HepG2 (cell line): ENCODE results near the gene UBTF. TPM values are rescaled to one million over a fixed set of nuclear protein-coding genes. Genes with fewer than 3 reads are reported as not detected.

Experiments used
- HMGXB4 ChIP-seq, 2 experiments: sonication (generic) in 1 of 2; formaldehyde crosslinking in 1 of 2; IDR thresholded peaks; 2 replicates each; pipeline versions ENCODE4 v1.4.0 to v1.6.1; 2018 to 2020; ENCODE audit warnings: missing genetic modification reagents in 2 of 2, borderline replicate concordance in 1 of 2, low read depth in 1 of 2, mild to moderate bottlenecking in 1 of 2, missing biosample characterization in 1 of 2
- IRF1 ChIP-seq: sonication (generic); formaldehyde crosslinking; IDR thresholded peaks from 2 replicates; pipeline ENCODE4 v1.4.0; 2020; ENCODE audit warnings: low read depth, mild to moderate bottlenecking, missing genetic modification reagents
- IRF9 ChIP-seq: sonication (generic); formaldehyde crosslinking; IDR thresholded peaks from 2 replicates; pipeline ENCODE4 v1.8.0; 2022; ENCODE audit warnings: missing genetic modification reagents, mild to moderate bottlenecking, borderline replicate concordance
- POLR2A ChIP-seq, 2 experiments: IDR thresholded peaks; 2 replicates each; pipeline ENCODE4 v1.6.1; 2011; ENCODE audit warnings: low read depth in 2 of 2, low read length in 2 of 2, mild to moderate bottlenecking in 1 of 2, moderate library complexity in 1 of 2; ENCODE audit not compliant: insufficient read depth in 1 of 2
- POLR2AphosphoS2 ChIP-seq: IDR thresholded peaks from 2 replicates; pipeline ENCODE4 v1.6.1; 2011; ENCODE audit warnings: low read depth, low read length, improper control_type of control experiment
- POLR2AphosphoS5 ChIP-seq: IDR thresholded peaks from 2 replicates; pipeline ENCODE4 v1.6.1; 2012; ENCODE audit warnings: low read depth, low read length
- RBFOX2 ChIP-seq: fragments of 200-400 bp; formaldehyde crosslinking; IDR thresholded peaks from 2 replicates; pipeline ENCODE4 v1.6.1; 2017; ENCODE audit warnings: low read depth, mild to moderate bottlenecking, low read length
- RFXAP ChIP-seq: sonication (generic); formaldehyde crosslinking; IDR thresholded peaks from 2 replicates; pipeline ENCODE4 v1.4.0; 2020; ENCODE audit warnings: missing genetic modification reagents, borderline replicate concordance
- SSRP1 ChIP-seq: IDR thresholded peaks from 2 replicates; pipeline ENCODE4 v1.6.1; 2016; ENCODE audit warnings: control low read depth
- TAF1 ChIP-seq: sonication (generic); formaldehyde crosslinking; IDR thresholded peaks from 2 replicates; pipeline ENCODE4 v1.4.0; 2020; ENCODE audit warnings: missing genetic modification reagents
- TEF ChIP-seq: sonication (generic); formaldehyde crosslinking; IDR thresholded peaks from 2 replicates; pipeline ENCODE4 v1.5.0; 2020; ENCODE audit warnings: missing genetic modification reagents
- ZBED4 ChIP-seq: sonication (generic); formaldehyde crosslinking; IDR thresholded peaks from 2 replicates; pipeline ENCODE4 v1.4.0; 2020; ENCODE audit warnings: missing genetic modification reagents, borderline replicate concordance
- ZFP36L1 ChIP-seq: sonication (generic); formaldehyde crosslinking; IDR thresholded peaks from 2 replicates; pipeline ENCODE4 v1.8.0; 2022; ENCODE audit warnings: mild to moderate bottlenecking, missing genetic modification reagents, moderate library complexity
- ZNF317 ChIP-seq: sonication (generic); formaldehyde crosslinking; IDR thresholded peaks from 2 replicates; pipeline ENCODE4 v1.5.0; 2020; ENCODE audit warnings: mild to moderate bottlenecking, missing genetic modification reagents
- ZNF709 ChIP-seq: sonication (generic); formaldehyde crosslinking; IDR thresholded peaks from 2 replicates; pipeline ENCODE4 v1.5.0; 2020; ENCODE audit warnings: mild to moderate bottlenecking, missing genetic modification reagents
- ZNF772 ChIP-seq: sonication (generic); formaldehyde crosslinking; IDR thresholded peaks from 2 replicates; pipeline ENCODE4 v1.5.0; 2020; ENCODE audit warnings: mild to moderate bottlenecking, missing genetic modification reagents
- ZXDC ChIP-seq: sonication (generic); formaldehyde crosslinking; IDR thresholded peaks from 2 replicates; pipeline ENCODE4 v1.5.0; 2020; ENCODE audit warnings: mild to moderate bottlenecking, missing genetic modification reagents
- polyA plus RNA-seq, 8 experiments: library from polyadenylated mRNA; depleted of rRNA in 3 of 8; stranded (reverse) in 7 of 8; unstranded in 1 of 8; fragments of >200 nt; fragmentation: Illumina TruSeq in 4 of 8; extraction: Trizol in 4 of 8; gene quantifications; 2 replicates each; pipeline versions ENCODE4 v1.2.1 to v1.2.3, GENCODE V29; 2011 to 2016; ENCODE audit warnings: low read depth in 4 of 8, missing spikeins in 1 of 8, mixed read lengths in 1 of 8; ENCODE audit not compliant: insufficient read depth in 1 of 8
- total RNA-seq, 5 experiments: library from RNA; depleted of rRNA; stranded (reverse); fragments of >200 nt; fragmentation: Illumina TruSeq; extraction: Trizol; gene quantifications; 2 replicates each; pipeline ENCODE4 v1.2.3, GENCODE V29; 2016; ENCODE audit warnings: low read depth in 1 of 5

The UBTF gene
- total and polyA plus RNA-seq, 2 of the 13 experiments (the other 11 are each of a cell fraction or from before 2014, with no cell fraction given): 15.2 to 60.9 TPM

GRCh38 chr17:44170499-44171201 lies 48.8 kb downstream of the UBTF start, which contains the start of gene ASB16 (continued):
- TF ChIP-seq HMGXB4 (CRISPR knock-in tag; IDR thresholded peaks at IDR 0.05; ENCODE audit: borderline replicate concordance in 1 of 2, low read depth in 1 of 2) (peak in 1 of 2 experiments; percentile 61; a peak in 1 of 4 replicates), ZXDC (CRISPR knock-in tag) (no peak), ZBED4 (CRISPR knock-in tag) (no peak), POLR2A (IDR thresholded peaks at IDR 0.05; ENCODE audit: insufficient read depth in 1 of 2, low read depth in 2 of 2, low read length in 2 of 2) (no peak), POLR2AphosphoS5 (no peak), ZNF772 (CRISPR knock-in tag) (0 out of 2 replicates have a peak, but pooled peaks have one; percentile 25), RFXAP (CRISPR knock-in tag) (peak; percentile 74; the same call in 1 of the 2 replicates), SSRP1 (CRISPR knock-in tag) (no peak), TAF1 (CRISPR knock-in tag) (no peak), IRF1 (no peak), ZNF709 (CRISPR knock-in tag) (no peak), TEF (CRISPR knock-in tag) (no peak), ZFP36L1 (no peak), RBFOX2 (no peak), POLR2AphosphoS2 (no peak), ZNF317 (CRISPR knock-in tag) (no peak), IRF9 (CRISPR knock-in tag) (no peak)
